Peyer's patch (tissue), 4 donors: Measurements from ENCODE around the gene GRIPAP1. TPM values are rescaled to one million over a fixed set of nuclear protein-coding genes. Genes with fewer than 3 reads are reported as not detected.
"Not testable (repeated sequence)": the region's sequence is repeated elsewhere in the genome, so short reads cannot be mapped to it uniquely, and the experiment has no call there.

Experiments used
- DNase-seq, 3 donors: peaks; one replicate each; pipeline ENCODE4 v3.0.0-alpha.2; 2017 to 2019
- H3K27ac ChIP-seq, 4 donors: fragments of 200-600 bp; sonication (generic); one replicate each; pipeline ENCODE4 v1.5.1; 2016 to 2019
- H3K27me3 ChIP-seq, 2 donors: fragments of 200-600 bp; sonication (generic); one replicate each; pipeline ENCODE4 v1.5.1; 2019
- H3K36me3 ChIP-seq, 3 donors: fragments of 200-600 bp; sonication (generic); one replicate each; pipeline ENCODE4 v1.5.1; 2016 to 2019
- H3K4me1 ChIP-seq, 4 donors: fragments of 200-600 bp; sonication (generic); one replicate each; pipeline ENCODE4 v1.5.1; 2016 to 2019
- H3K4me3 ChIP-seq, 4 donors: fragments of 200-600 bp; sonication (generic); 1 replicate in 3 of 4; 2 replicates in 1 of 4; pipeline ENCODE4 v1.5.1; 2016 to 2019; ENCODE audit warnings: mild to moderate bottlenecking in 1 of 4
- H3K9me3 ChIP-seq, 4 donors: fragments of 200-600 bp; sonication (generic); one replicate each; pipeline ENCODE4 v1.5.1; 2016 to 2019; ENCODE audit warnings: mild to moderate bottlenecking in 1 of 4
- POLR2A ChIP-seq, 2 donors: fragments of 450-650 bp; IDR thresholded peaks; one replicate each; pipeline ENCODE4 v1.5.1; 2017; ENCODE audit warnings: antibody characterized with exemption in 2 of 2, mild to moderate bottlenecking in 2 of 2, moderate library complexity in 2 of 2
- total RNA-seq, 4 donors: library from RNA; depleted of rRNA; stranded (reverse); fragments of >200 nt; gene quantifications; one replicate each; pipeline ENCODE4 v1.1.0, GENCODE V29; 2016
- TF ChIP-seq, protein P1 (sequence below), 6 experiments: fragments of 450-650 bp in 4 of 6; fragments of 200-600 bp in 2 of 6; sonication (generic) in 1 of 6; IDR thresholded peaks; one replicate each; pipeline ENCODE4 v1.5.1; 2017 to 2019; ENCODE audit warnings: antibody characterized with exemption in 6 of 6, mild to moderate bottlenecking in 3 of 6, moderate library complexity in 1 of 6

Gene GRIPAP1
- total RNA-seq, 4 donors from 2014 or later = 32.4 to 139 (median 70.9) TPM

DNA sequence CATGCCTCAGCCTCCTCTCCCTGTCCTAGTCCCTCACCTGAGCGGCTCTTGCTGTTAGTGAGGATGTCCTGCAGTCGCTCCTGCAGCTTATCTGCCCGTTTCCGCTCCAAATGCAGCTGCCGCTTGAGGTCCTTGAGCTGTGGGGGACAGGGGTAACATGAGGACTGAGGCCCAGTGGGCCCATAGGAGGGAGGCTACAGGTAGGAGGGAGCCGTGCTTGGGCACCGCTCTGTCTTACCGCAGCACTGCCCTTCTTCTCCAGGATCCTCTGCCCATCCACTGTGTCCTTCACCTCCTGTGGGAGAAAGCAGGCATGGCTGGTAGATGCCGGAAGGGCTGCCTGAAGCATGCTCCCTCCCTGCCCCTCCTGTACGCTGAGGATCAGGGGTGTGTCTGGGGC lies 20.9 kb downstream of the GRIPAP1 start:
- Histone ChIP-seq H3K36me3 (peaks cover 0 to 41% (median 0%) of the 10 kb centered on the region in 3 donors), H3K9me3 (no peaks in the 10 kb centered on the region), H3K4me1 (no peaks in the 10 kb centered on the region), H3K27me3 (no peaks in the 10 kb centered on the region), H3K4me3 (no peak overlapping the region), H3K27ac (no peak overlapping the region)
- TF ChIP-seq, protein P1, sequence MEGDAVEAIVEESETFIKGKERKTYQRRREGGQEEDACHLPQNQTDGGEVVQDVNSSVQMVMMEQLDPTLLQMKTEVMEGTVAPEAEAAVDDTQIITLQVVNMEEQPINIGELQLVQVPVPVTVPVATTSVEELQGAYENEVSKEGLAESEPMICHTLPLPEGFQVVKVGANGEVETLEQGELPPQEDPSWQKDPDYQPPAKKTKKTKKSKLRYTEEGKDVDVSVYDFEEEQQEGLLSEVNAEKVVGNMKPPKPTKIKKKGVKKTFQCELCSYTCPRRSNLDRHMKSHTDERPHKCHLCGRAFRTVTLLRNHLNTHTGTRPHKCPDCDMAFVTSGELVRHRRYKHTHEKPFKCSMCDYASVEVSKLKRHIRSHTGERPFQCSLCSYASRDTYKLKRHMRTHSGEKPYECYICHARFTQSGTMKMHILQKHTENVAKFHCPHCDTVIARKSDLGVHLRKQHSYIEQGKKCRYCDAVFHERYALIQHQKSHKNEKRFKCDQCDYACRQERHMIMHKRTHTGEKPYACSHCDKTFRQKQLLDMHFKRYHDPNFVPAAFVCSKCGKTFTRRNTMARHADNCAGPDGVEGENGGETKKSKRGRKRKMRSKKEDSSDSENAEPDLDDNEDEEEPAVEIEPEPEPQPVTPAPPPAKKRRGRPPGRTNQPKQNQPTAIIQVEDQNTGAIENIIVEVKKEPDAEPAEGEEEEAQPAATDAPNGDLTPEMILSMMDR (IDR thresholded peaks at IDR 0.05) = no peak
- TF ChIP-seq POLR2A (IDR thresholded peaks at IDR 0.05) = no peak
- no peak for DNase-seq

DNA sequence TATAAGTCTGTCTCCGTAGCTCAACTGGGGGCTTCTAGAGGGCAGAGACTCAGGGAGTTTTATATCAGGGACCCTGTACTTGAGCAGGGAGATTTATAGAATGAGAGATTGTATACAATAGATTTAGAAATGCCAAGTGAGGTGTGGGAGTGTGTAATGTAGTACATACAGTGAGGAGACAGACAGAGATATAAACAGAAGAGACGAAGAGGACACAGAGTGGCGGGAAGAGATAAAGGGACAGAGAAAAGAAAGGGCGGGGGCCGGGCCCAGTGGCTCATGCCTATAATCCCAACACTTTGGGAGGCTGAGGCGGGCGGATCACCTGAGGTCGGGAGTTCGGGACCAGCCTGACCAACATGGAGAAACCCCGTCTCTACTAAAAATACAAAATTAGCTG lies 21.7 kb downstream of the GRIPAP1 start:
- H3K27ac ChIP-seq, DNase-seq, H3K9me3 ChIP-seq, H3K4me3 ChIP-seq, H3K4me1 ChIP-seq, H3K27me3 ChIP-seq: not testable (repeated sequence)
- peaks cover 0 to 47% (median 0%) of the 10 kb centered on the region in 3 donors for H3K36me3 ChIP-seq

DNA sequence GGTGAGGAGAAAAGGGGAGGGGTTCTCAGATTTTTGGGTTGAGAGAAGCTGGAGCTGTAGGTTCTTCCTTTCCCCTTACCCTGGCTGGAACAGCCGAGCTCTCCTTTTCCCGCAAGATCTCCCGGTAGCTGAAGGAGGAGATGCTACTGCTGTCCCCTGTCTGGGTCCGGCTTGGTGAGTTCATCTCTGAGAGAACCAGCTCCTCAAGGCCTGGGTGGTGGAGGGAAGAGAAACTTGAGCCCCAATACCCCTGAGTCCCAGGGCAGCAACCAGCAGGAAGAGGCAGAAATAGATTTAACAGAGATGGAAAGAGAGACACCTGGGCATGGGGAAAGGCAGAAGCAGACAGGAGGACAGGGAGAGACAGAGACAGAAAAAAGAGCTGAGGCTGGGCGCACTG lies 23.8 kb downstream of the GRIPAP1 start:
- TF ChIP-seq POLR2A (IDR thresholded peaks at IDR 0.05) = no peak
- TF ChIP-seq, protein P1 (IDR thresholded peaks at IDR 0.05) = no peak
- Histone ChIP-seq H3K4me1 (no peaks in the 10 kb centered on the region), H3K36me3 (peaks cover 0 to 44% (median 0%) of the 10 kb centered on the region in 3 donors), H3K27me3 (no peaks in the 10 kb centered on the region), H3K4me3 (no peak overlapping the region), H3K9me3 (no peaks in the 10 kb centered on the region), H3K27ac (no peak overlapping the region)
- no peak for DNase-seq

DNA sequence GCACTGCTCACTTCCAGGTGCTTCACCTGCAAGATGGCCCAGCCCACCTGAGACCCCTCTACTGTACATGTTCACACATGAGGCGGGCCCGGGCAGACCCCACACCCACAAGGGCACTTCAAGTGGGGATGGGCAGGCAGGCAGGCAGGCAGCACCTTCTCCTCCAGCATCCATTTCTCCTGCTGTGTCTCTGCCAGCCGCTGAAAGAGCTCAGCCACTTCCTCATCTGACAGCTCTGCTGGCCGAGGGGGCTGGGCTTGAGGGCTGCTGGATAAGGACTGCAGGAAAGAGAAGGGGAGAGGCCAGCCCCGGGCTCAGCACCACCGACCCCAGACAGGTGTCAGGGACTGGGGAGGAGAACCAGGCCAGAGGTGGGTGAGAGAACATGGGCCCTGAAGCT lies 26.0 kb downstream of the GRIPAP1 start:
- Histone ChIP-seq H3K9me3 (no peaks in the 10 kb centered on the region), H3K4me1 (no peaks in the 10 kb centered on the region), H3K4me3 (no peak overlapping the region), H3K27ac (no peak overlapping the region), H3K36me3 (peaks cover 0 to 23% (median 0%) of the 10 kb centered on the region in 3 donors), H3K27me3 (no peaks in the 10 kb centered on the region)
- TF ChIP-seq, protein P1 (IDR thresholded peaks at IDR 0.05) = no peak
- TF ChIP-seq POLR2A (IDR thresholded peaks at IDR 0.05) = no peak
- DNase-seq = no peak

DNA sequence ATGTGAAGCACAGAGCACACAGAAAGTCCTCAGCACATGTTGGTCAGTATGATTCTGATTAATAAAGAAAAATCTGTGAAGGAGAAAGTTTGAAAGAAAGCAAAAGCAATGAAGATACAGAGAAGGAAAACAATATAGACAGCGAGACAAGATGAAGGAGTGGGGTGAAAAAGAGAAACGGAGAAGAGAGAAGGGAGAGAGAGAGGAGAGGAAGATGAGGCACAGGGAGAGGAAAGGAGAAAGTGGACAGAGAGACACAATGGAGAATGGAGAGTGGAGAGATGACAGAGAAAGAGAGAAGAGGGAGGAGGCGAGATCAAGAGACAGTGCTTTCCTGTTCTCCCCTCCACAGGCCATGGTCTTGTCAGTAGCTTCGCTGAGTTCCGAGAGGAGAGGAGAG lies 26.5 kb downstream of the GRIPAP1 start:
- Histone ChIP-seq H3K27ac (no peak overlapping the region), H3K4me1 (no peaks in the 10 kb centered on the region), H3K9me3 (no peaks in the 10 kb centered on the region), H3K36me3 (peaks cover 0 to 20% (median 0%) of the 10 kb centered on the region in 3 donors), H3K27me3 (no peaks in the 10 kb centered on the region), H3K4me3 (no peak overlapping the region)
- TF ChIP-seq, protein P1 (IDR thresholded peaks at IDR 0.05) = no peak
- no peak for TF ChIP-seq POLR2A (IDR thresholded peaks at IDR 0.05)
- no peak for DNase-seq

DNA sequence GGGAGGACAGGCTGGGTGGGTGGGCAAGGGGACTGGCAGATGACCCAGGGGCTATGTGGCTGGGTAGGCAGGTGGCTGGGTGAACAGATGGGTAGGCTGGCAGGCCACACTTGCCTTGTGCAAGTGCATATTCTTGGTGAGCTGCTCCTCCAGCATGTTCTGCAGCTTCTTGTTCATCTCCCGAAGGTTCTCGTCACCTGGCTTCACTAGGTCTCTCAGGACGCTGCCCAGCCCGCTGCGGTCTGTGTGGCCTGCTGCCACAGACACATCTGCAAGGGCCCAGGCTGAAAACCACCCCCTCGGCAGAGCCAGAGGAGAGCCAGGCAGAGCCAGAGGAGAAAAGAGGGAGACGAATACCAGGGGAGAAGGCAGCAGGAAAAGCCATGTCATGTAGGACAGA lies 27.0 kb downstream of the GRIPAP1 start:
- H3K27me3 ChIP-seq = no peaks in the 10 kb centered on the region
- H3K4me3 ChIP-seq = no peak overlapping the region
- peaks cover 0 to 20% (median 0%) of the 10 kb centered on the region in 3 donors for H3K36me3 ChIP-seq
- H3K27ac ChIP-seq = no peak overlapping the region
- H3K4me1 ChIP-seq = no peaks in the 10 kb centered on the region
- TF ChIP-seq, protein P1 (IDR thresholded peaks at IDR 0.05) = no peak
- no peak for TF ChIP-seq POLR2A (IDR thresholded peaks at IDR 0.05)
- no peaks in the 10 kb centered on the region for H3K9me3 ChIP-seq
- DNase-seq = no peak
